Smooth muscle cell (in vitro differentiated cells): ENCODE data around the gene NIPAL4. TPM values are rescaled to one million over a fixed set of nuclear protein-coding genes. Genes with fewer than 3 reads are reported as not detected.

Source experiments
- DNase-seq: peaks from one replicate; lab custom pipeline; 2025; ENCODE audit not compliant: unreplicated experiment; lab: John Stamatoyannopoulos, UW
- H2AFZ ChIP-seq: fragments of 200-600 bp; sonication (generic); 2 replicates; pipeline ENCODE4 v1.6.0; 2016; ENCODE audit warnings: antibody characterized with exemption, low read depth, mild to moderate bottlenecking
- H3F3A ChIP-seq: fragments of 200-600 bp; sonication (generic); 2 replicates; pipeline ENCODE4 v1.6.0; 2017; ENCODE audit warnings: antibody characterized with exemption, low read depth
- H3K27ac ChIP-seq: fragments of 200-600 bp; sonication (generic); 2 replicates; pipeline ENCODE4 v1.5.1; 2016; ENCODE audit warnings: low read depth, mild to moderate bottlenecking
- H3K27me3 ChIP-seq: fragments of 200-600 bp; sonication (generic); 2 replicates; pipeline ENCODE4 v1.6.1; 2016; ENCODE audit warnings: low read depth, mild to moderate bottlenecking
- H3K36me3 ChIP-seq: fragments of 200-600 bp; sonication (generic); 2 replicates; pipeline ENCODE4 v1.5.1; 2016; ENCODE audit warnings: low read depth
- H3K4me1 ChIP-seq: fragments of 200-600 bp; sonication (generic); 2 replicates; pipeline ENCODE4 v1.5.1; 2016; ENCODE audit warnings: low read depth
- H3K4me2 ChIP-seq: fragments of 200-600 bp; sonication (generic); 2 replicates; pipeline ENCODE4 v1.6.0; 2016; ENCODE audit warnings: mild to moderate bottlenecking
- H3K4me3 ChIP-seq: fragments of 200-600 bp; sonication (generic); 2 replicates; pipeline ENCODE4 v1.5.1; 2016; ENCODE audit warnings: mild to moderate bottlenecking
- H3K79me2 ChIP-seq: fragments of 200-600 bp; sonication (generic); 2 replicates; pipeline ENCODE4 v1.6.0; 2016; ENCODE audit warnings: low read depth, mild to moderate bottlenecking
- H3K9ac ChIP-seq: fragments of 200-600 bp; sonication (generic); 2 replicates; pipeline ENCODE4 v1.6.0; 2016; ENCODE audit warnings: low read depth
- H3K9me3 ChIP-seq: fragments of 200-600 bp; sonication (generic); replicated peaks from 2 replicates; pipeline ENCODE4 v1.5.1; 2016; ENCODE audit warnings: low read depth
- H4K20me1 ChIP-seq: fragments of 200-600 bp; sonication (generic); 2 replicates; pipeline ENCODE4 v1.6.0; 2016; ENCODE audit warnings: low read depth
- CTCF ChIP-seq: fragments of 200-600 bp; sonication (generic); IDR thresholded peaks from 2 replicates; pipeline ENCODE4 v1.5.1; 2017; ENCODE audit warnings: borderline replicate concordance, mild to moderate bottlenecking, antibody characterized with exemption; ENCODE audit not compliant: insufficient read depth, poor library complexity, severe bottlenecking
- WGBS: methylation state at CpG from one replicate; pipeline ENCODE4 v1.1.7; 2016; ENCODE audit warnings: low lambda C conversion rate; 5-methylcytosine and 5-hydroxymethylcytosine counted together
- polyA plus RNA-seq: library from polyadenylated mRNA; unstranded; fragments of >200 nt; fragmentation: Nextera tagmentation; extraction: Ambion mirVana; gene quantifications from 2 replicates; pipeline ENCODE4 v1.2.1, GENCODE V29; 2016
- total RNA-seq: library from RNA; depleted of rRNA; stranded (reverse); fragments of >200 nt; gene quantifications from 2 replicates; pipeline ENCODE4 v1.2.3, GENCODE V29; 2014

NIPAL4 gene
- total and polyA plus RNA-seq, 2 experiments from 2014 or later: 0.37 to 6.9 TPM

GRCh38 chr5:157455057-157455456 is 5.0 kb upstream of the NIPAL4 start:
- DNase-seq: no peak
- Histone ChIP-seq H3K27me3 (no peaks in the 10 kb centered on the region), H3K9me3 (no peaks in the 10 kb centered on the region), H3K9ac (no peak overlapping the region), H3K27ac (no peak overlapping the region), H3K79me2 (no peaks in the 10 kb centered on the region), H3K4me2 (no peak overlapping the region), H3K4me3 (no peak overlapping the region), H4K20me1 (no peaks in the 10 kb centered on the region), H2AFZ (no peak overlapping the region), H3F3A (no peaks in the 10 kb centered on the region), H3K4me1 (no peaks in the 10 kb centered on the region), H3K36me3 (no peaks in the 10 kb centered on the region)
- TF ChIP-seq CTCF: no peak
- 84% methylated on average over 7 of the region's 7 CpGs for WGBS

- no peak overlapping the region for H2AFZ ChIP-seq
- no peak overlapping the region for H3K27ac ChIP-seq
- H3K79me2 ChIP-seq: no peaks in the 10 kb centered on the region
- no peaks in the 10 kb centered on the region for H3K9me3 ChIP-seq
- H3K36me3 ChIP-seq: no peaks in the 10 kb centered on the region
- TF ChIP-seq CTCF: no peak
- H4K20me1 ChIP-seq: no peaks in the 10 kb centered on the region
- H3K9ac ChIP-seq: no peak overlapping the region
- no peaks in the 10 kb centered on the region for H3K27me3 ChIP-seq
- no peak for DNase-seq
- no peak overlapping the region for H3K4me2 ChIP-seq
- H3K4me3 ChIP-seq: no peak overlapping the region
- 75% methylated on average over 5 of the region's 5 CpGs for WGBS
- H3F3A ChIP-seq: no peaks in the 10 kb centered on the region
- H3K4me1 ChIP-seq: no peaks in the 10 kb centered on the region
Observed at GRCh38 chr5:157456301-157456700, 3.7 kb upstream of the NIPAL4 start.

- H3K79me2 ChIP-seq: no peaks in the 10 kb centered on the region
- DNase-seq: no peak
- WGBS: 92% methylated on average over 5 of the region's 5 CpGs
Observed at GRCh38 chr5:157457391-157457790, 2.6 kb upstream of the NIPAL4 start.

More at GRCh38 chr5:157457391-157457790, 2.6 kb upstream of the NIPAL4 start:
- no peak overlapping the region for H3K4me3 ChIP-seq
- H3K9me3 ChIP-seq: no peaks in the 10 kb centered on the region
- H3K9ac ChIP-seq: no peak overlapping the region
- no peak overlapping the region for H3K27ac ChIP-seq
- H3F3A ChIP-seq: no peaks in the 10 kb centered on the region
- H2AFZ ChIP-seq: no peak overlapping the region
- no peaks in the 10 kb centered on the region for H4K20me1 ChIP-seq
- no peaks in the 10 kb centered on the region for H3K27me3 ChIP-seq
- no peak overlapping the region for H3K4me2 ChIP-seq
- H3K4me1 ChIP-seq: no peaks in the 10 kb centered on the region
- TF ChIP-seq CTCF: no peak
- no peaks in the 10 kb centered on the region for H3K36me3 ChIP-seq
